Left ventricle myocardium inferior (tissue), 1 donor: ENCODE results near the gene TRIP13. TPM values are rescaled to one million over a fixed set of nuclear protein-coding genes. Genes with fewer than 3 reads are reported as not detected.
"Not testable (repeated sequence)": the region's sequence is repeated elsewhere in the genome, so short reads cannot be mapped to it uniquely, and the experiment has no call there.

Experiments
- DNase-seq: peaks from one replicate; pipeline ENCODE4 v3.0.0-alpha.2; 2020
- H3K27ac ChIP-seq: fragments of 200-600 bp; replicated peaks from 2 replicates; pipeline ENCODE4 v1.8.0; 2021
- H3K27me3 ChIP-seq: fragments of 200-600 bp; 2 replicates; pipeline ENCODE4 v1.8.0; 2021; ENCODE audit warnings: low read depth
- H3K36me3 ChIP-seq: fragments of 200-600 bp; 2 replicates; pipeline ENCODE4 v1.8.0; 2021
- H3K4me1 ChIP-seq: fragments of 200-600 bp; 2 replicates; pipeline ENCODE4 v1.8.0; 2021
- H3K4me3 ChIP-seq: fragments of 200-600 bp; 2 replicates; pipeline ENCODE4 v1.8.0; 2021; ENCODE audit warnings: mild to moderate bottlenecking, moderate library complexity
- H3K9me3 ChIP-seq: fragments of 200-600 bp; replicated peaks from 2 replicates; pipeline ENCODE4 v1.8.0; 2021
- CTCF ChIP-seq: fragments of 200-600 bp; IDR thresholded peaks from 2 replicates; pipeline ENCODE4 v1.8.0; 2021; ENCODE audit warnings: antibody characterized with exemption, mild to moderate bottlenecking, borderline replicate concordance
- intact Hi-C: fragments of 100-400 bp; cut with micrococcal nuclease; formaldehyde crosslinking; loops from one replicate; pipeline ENCODE4 v1.11.0; 2022
- total RNA-seq: library from RNA; stranded (reverse); fragmentation: NEBNext Ultra II Directional; extraction: Animal tissue kit (Norgen Biotek cat#: 25700); gene quantifications from one replicate; pipeline ENCODE4 v1.2.1, GENCODE V29; 2021
- donor health status: DM: no; HTN: yes; CAD: no; lungs with severe emphysema.

TRIP13 gene
- total RNA-seq, 1 donor from 2014 or later: 0.44 TPM

GRCh38 chr5:852018-852417 is 40.7 kb upstream of the TRIP13 start:
- intact Hi-C loops: no loop called here
- H3K27me3 ChIP-seq: peaks cover 16% of the 10 kb centered on the region
- H3K9me3 ChIP-seq: no peaks in the 10 kb centered on the region
- DNase-seq: no peak
- no peak for TF ChIP-seq CTCF
- no peak overlapping the region for H3K27ac ChIP-seq
- H3K4me3 ChIP-seq: no peak overlapping the region
- peaks cover 10% of the 10 kb centered on the region for H3K4me1 ChIP-seq
- no peaks in the 10 kb centered on the region for H3K36me3 ChIP-seq

GRCh38 chr5:852431-853401 is 40.0 kb upstream of the TRIP13 start:
- Histone ChIP-seq H3K27me3 (peaks cover 16% of the 10 kb centered on the region), H3K4me1 (peaks cover 10% of the 10 kb centered on the region), H3K9me3 (no peaks in the 10 kb centered on the region), H3K36me3 (no peaks in the 10 kb centered on the region), H3K4me3 (no peak overlapping the region), H3K27ac (no peak overlapping the region)
- TF ChIP-seq CTCF: no peak
- no peak for DNase-seq
- intact Hi-C loops: no loop called here

GRCh38 chr5:853416-854090 is 39.1 kb upstream of the TRIP13 start:
- H3K4me3 ChIP-seq, H3K27ac ChIP-seq, H3K36me3 ChIP-seq, intact Hi-C loops, H3K9me3 ChIP-seq: not testable (repeated sequence)
- peaks cover 10% of the 10 kb centered on the region for H3K4me1 ChIP-seq
- DNase-seq: peak; percentile 10
- peaks cover 16% of the 10 kb centered on the region for H3K27me3 ChIP-seq

GRCh38 chr5:854217-854616 is 38.5 kb upstream of the TRIP13 start:
- TF ChIP-seq CTCF: no peak
- peaks cover 10% of the 10 kb centered on the region for H3K4me1 ChIP-seq
- intact Hi-C loops: no loop called here
- no peaks in the 10 kb centered on the region for H3K9me3 ChIP-seq
- H3K27me3 ChIP-seq: peaks cover 16% of the 10 kb centered on the region
- DNase-seq: no peak
- H3K36me3 ChIP-seq: no peaks in the 10 kb centered on the region
- H3K4me3 ChIP-seq: no peak overlapping the region
- H3K27ac ChIP-seq: no peak overlapping the region

GRCh38 chr5:854966-855743 is 37.5 kb upstream of the TRIP13 start:
- DNase-seq: no peak
- no peak for TF ChIP-seq CTCF
- Histone ChIP-seq H3K9me3 (no peaks in the 10 kb centered on the region), H3K4me1 (peaks cover 1% of the 10 kb centered on the region), H3K27me3 (peaks cover 9% of the 10 kb centered on the region), H3K4me3 (no peak overlapping the region), H3K36me3 (no peaks in the 10 kb centered on the region), H3K27ac (no peak overlapping the region)
- intact Hi-C loops: no loop called here
